ENCODE measurements around the gene XIRP1. TPM values are rescaled to one million over a fixed set of nuclear protein-coding genes. Genes with fewer than 3 reads are reported as not detected.
A peak's percentile ranks its signal among the peaks of the same experiment; 100 is the strongest.

XIRP1 gene
- total RNA-seq, 4 donors from 2014 or later = 1.3 TPM; not detected in 3

DNA sequence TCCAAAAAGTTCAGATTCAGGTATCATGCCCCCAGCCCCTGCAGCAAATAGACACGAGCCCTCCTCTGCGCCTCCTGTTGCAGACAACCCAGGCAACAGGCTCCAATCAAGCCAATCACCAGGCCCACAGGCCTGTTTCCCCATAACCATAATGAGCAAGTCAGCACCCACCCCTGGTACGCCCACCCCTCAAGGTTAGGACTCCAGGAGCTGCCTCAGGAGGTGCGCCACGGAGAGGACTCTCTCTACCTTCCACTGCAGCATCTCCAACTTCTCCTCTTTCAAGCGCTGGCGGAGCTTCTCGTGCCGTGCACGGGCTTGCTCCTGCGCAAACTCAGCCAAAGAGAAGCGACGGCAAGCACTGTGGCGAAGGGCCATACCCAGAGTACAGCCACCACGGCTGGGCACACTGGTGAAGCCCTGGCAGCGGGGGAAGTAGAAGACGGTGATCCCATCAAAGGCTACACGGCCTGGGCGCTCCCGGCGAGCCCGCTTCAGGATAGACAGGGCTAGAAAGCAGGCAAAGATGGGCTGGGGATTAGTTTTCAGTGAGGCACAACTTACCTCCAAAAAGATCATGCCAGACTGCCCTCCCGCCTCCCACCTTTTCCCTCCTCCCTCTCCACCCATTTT lies 47.5 kb downstream of the XIRP1 start:
- Histone ChIP-seq H3K27me3 (no peaks in the 10 kb centered on the region), H3K27ac (replicated peaks in 1 of 4) (peak overlapping the region in 1 of 4 donors; percentile 11), H3K4me1 (peaks cover 83 to 95% (median 88%) of the 10 kb centered on the region in 4 donors), H3K9me3 (no peaks in the 10 kb centered on the region), H3K4me3 (no peak overlapping the region), H3K36me3 (peaks cover 35 to 68% (median 63%) of the 10 kb centered on the region in 4 donors)
- intact Hi-C loops (cut with DNase I) = no loop called here
- TF ChIP-seq EP300 (IDR thresholded peaks at IDR 0.05) (no peak), POLR2AphosphoS5 (IDR thresholded peaks at IDR 0.05) (peak in 1 of 2 donors; percentile 14)
- 92% methylated on average over 12 of the region's 23 CpGs for WGBS
- no peak for DNase-seq (ENCODE audit: extremely low spot score)

DNA sequence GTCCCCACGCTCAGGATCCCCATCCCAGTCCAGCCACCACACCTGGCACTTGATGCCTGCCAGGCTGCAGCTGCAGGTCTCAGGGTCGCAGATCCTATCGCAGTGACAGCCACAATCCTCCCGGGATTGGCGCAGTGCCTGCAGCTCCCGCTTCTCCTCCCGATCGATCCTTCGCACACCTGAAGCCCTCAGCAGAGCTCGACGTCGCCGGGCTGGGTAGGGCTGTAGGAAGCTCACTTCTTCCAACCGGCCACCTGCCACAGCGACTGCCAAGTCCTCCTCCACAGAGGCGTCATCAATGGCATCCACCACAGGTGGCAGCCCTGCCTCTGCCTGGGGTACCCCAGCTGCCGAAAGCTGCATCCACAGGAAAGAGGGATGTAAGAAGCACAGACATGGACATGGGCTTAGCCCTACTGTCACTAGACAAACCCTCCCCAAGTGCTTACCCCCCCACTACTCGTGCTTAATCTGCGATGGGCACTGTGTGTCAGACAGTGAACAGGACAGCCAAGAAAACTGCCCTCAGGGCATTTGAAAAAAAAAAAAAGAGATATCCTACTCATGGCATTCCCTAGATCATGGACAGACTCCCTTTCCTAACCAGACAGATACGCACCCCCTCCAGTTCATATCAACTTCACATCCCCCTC lies 48.2 kb downstream of the XIRP1 start:
- 88% methylated on average over 18 of the region's 20 CpGs for WGBS
- no peak overlapping the region for H3K4me3 ChIP-seq
- intact Hi-C loops (cut with DNase I) = no loop called here
- no peaks in the 10 kb centered on the region for H3K27me3 ChIP-seq
- no peak overlapping the region for H3K27ac ChIP-seq (replicated peaks in 1 of 4)
- peaks cover 35 to 75% (median 63%) of the 10 kb centered on the region in 4 donors for H3K36me3 ChIP-seq
- H3K9me3 ChIP-seq = no peaks in the 10 kb centered on the region
- H3K4me1 ChIP-seq = peaks cover 81 to 95% (median 88%) of the 10 kb centered on the region in 4 donors
- no peak for TF ChIP-seq EP300 (IDR thresholded peaks at IDR 0.05)
- TF ChIP-seq, protein P1, sequence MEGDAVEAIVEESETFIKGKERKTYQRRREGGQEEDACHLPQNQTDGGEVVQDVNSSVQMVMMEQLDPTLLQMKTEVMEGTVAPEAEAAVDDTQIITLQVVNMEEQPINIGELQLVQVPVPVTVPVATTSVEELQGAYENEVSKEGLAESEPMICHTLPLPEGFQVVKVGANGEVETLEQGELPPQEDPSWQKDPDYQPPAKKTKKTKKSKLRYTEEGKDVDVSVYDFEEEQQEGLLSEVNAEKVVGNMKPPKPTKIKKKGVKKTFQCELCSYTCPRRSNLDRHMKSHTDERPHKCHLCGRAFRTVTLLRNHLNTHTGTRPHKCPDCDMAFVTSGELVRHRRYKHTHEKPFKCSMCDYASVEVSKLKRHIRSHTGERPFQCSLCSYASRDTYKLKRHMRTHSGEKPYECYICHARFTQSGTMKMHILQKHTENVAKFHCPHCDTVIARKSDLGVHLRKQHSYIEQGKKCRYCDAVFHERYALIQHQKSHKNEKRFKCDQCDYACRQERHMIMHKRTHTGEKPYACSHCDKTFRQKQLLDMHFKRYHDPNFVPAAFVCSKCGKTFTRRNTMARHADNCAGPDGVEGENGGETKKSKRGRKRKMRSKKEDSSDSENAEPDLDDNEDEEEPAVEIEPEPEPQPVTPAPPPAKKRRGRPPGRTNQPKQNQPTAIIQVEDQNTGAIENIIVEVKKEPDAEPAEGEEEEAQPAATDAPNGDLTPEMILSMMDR (IDR thresholded peaks at IDR 0.05) = no peak
- TF ChIP-seq POLR2A (IDR thresholded peaks at IDR 0.05; ENCODE audit: low read depth) = no peak
- no peak for TF ChIP-seq POLR2AphosphoS5 (IDR thresholded peaks at IDR 0.05)
- no peak for DNase-seq (ENCODE audit: extremely low spot score)

GRCh38 chr3:39143051-39143885 lies 49.1 kb downstream of the XIRP1 start:
- TF ChIP-seq, protein P1 (IDR thresholded peaks at IDR 0.05) = no peak
- TF ChIP-seq EP300 (IDR thresholded peaks at IDR 0.05) (no peak), POLR2AphosphoS5 (IDR thresholded peaks at IDR 0.05) (no peak), POLR2A (IDR thresholded peaks at IDR 0.05; ENCODE audit: low read depth) (no peak)
- Histone ChIP-seq H3K4me3 (no peak overlapping the region), H3K4me1 (peaks cover 79 to 91% (median 87%) of the 10 kb centered on the region in 4 donors), H3K36me3 (peaks cover 35 to 82% (median 63%) of the 10 kb centered on the region in 4 donors), H3K27ac (replicated peaks in 1 of 4) (peak overlapping the region in 2 of 4 donors; percentile 24 to 56), H3K27me3 (no peaks in the 10 kb centered on the region), H3K9me3 (no peaks in the 10 kb centered on the region)
- 72% methylated on average over 5 of the region's 14 CpGs for WGBS
- intact Hi-C loops (cut with DNase I) = no loop called here
- no peak for DNase-seq (ENCODE audit: extremely low spot score)

GRCh38 chr3:39142067-39142466 lies 50.3 kb downstream of the XIRP1 start:
- peaks cover 67 to 79% (median 76%) of the 10 kb centered on the region in 4 donors for H3K4me1 ChIP-seq
- H3K36me3 ChIP-seq = peaks cover 35 to 89% (median 69%) of the 10 kb centered on the region in 4 donors
- TF ChIP-seq POLR2AphosphoS5 (IDR thresholded peaks at IDR 0.05) (peak in 1 of 2 donors; percentile 30), POLR2A (IDR thresholded peaks at IDR 0.05; ENCODE audit: low read depth) (no peak)
- no peaks in the 10 kb centered on the region for H3K27me3 ChIP-seq
- no peak for DNase-seq (ENCODE audit: extremely low spot score)
- peak overlapping the region; percentile 40 to 66 (median 58) for H3K27ac ChIP-seq (replicated peaks in 1 of 4)
- 77% methylated on average over 5 of the region's 5 CpGs for WGBS
- H3K9me3 ChIP-seq = no peaks in the 10 kb centered on the region
- H3K4me3 ChIP-seq = no peak overlapping the region
- intact Hi-C loops (cut with DNase I) = no loop called here

DNA sequence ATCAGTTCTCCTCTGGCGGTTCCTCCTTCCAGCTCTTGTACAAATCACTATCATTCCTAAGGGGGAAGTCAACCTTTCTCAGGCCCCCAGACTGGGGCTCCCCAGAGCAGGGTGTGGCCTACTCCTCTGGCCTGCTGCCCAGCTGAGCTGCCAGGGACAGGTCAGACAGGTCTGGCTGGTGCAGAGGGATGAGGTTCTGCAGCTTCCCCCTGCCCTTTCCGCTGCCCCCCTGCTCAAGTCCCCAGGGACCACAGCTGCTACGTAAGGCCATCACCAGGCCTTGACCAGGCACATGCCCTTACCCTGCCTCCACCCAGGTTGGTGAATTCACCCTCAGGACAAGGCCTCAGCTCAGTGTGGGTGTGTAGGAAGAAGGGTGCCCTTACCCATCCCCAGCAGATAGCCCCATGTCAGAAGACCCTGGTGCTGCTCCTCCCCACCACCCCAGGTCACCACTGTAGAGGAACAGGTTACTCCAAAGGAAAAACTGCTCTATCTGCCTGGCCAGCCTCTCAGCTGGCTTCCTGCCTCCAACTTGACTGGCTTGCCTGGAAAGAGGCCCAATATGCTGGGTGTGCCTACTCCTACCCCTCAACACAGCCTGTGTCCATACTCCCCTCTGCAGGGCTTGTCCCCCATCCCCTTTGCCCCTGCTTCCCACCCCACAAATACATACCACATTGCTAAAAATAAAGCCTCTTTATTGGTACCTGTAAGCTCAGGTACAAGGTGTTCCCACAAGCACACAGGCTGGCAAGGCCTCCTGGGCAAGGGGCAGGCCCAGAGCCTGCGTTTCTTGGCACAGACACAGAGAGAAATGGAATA lies 51.0 kb downstream of the XIRP1 start:
- intact Hi-C loops (cut with DNase I) = no loop called here
- H3K9me3 ChIP-seq = no peaks in the 10 kb centered on the region
- TF ChIP-seq POLR2AphosphoS5 (IDR thresholded peaks at IDR 0.05) (peak in 1 of 2 donors; percentile 44), EP300 (IDR thresholded peaks at IDR 0.05) (no peak), POLR2A (IDR thresholded peaks at IDR 0.05; ENCODE audit: low read depth) (no peak)
- TF ChIP-seq, protein P1 (IDR thresholded peaks at IDR 0.05) = no peak
- 27% methylated on average over 3 of the region's 4 CpGs for WGBS
- no peaks in the 10 kb centered on the region for H3K27me3 ChIP-seq
- no peak for DNase-seq (ENCODE audit: extremely low spot score)
- peaks cover 60 to 75% (median 70%) of the 10 kb centered on the region in 4 donors for H3K4me1 ChIP-seq
- peak overlapping the region; percentile 40 to 66 (median 58) for H3K27ac ChIP-seq (replicated peaks in 1 of 4)
- no peak overlapping the region for H3K4me3 ChIP-seq
- H3K36me3 ChIP-seq = peaks cover 34 to 92% (median 73%) of the 10 kb centered on the region in 4 donors
